Liver (tissue), 9 donors: ENCODE measurements around the gene DIP2B. TPM values are rescaled to one million over a fixed set of nuclear protein-coding genes. Genes with fewer than 3 reads are reported as not detected.

ENCODE experiments used
- DNase-seq: peaks from one replicate; pipeline ENCODE4 v3.0.0-alpha.2; 2017; ENCODE audit warnings: low spot score
- H3K27ac ChIP-seq, 2 donors: one replicate each; pipeline ENCODE4 v1.7.0; 2013; ENCODE audit warnings: inconsistent platforms in 2 of 2, low read length in 2 of 2, control low read depth in 1 of 2, low read depth in 1 of 2, mild to moderate bottlenecking in 1 of 2
- H3K27me3 ChIP-seq, 4 donors: one replicate each; pipeline versions ENCODE4 v1.6.1 to v1.7.0; 2013; ENCODE audit warnings: low read length in 3 of 4, inconsistent platforms in 1 of 4, mild to moderate bottlenecking in 1 of 4, moderate library complexity in 1 of 4; ENCODE audit not compliant: control insufficient read depth in 4 of 4, insufficient read depth in 4 of 4
- H3K36me3 ChIP-seq, 4 donors: one replicate each; pipeline versions ENCODE4 v1.6.1 to v1.7.0; 2013; ENCODE audit warnings: low read length in 3 of 4, mild to moderate bottlenecking in 3 of 4, low read depth in 1 of 4, moderate library complexity in 1 of 4; ENCODE audit not compliant: control insufficient read depth in 4 of 4, insufficient read depth in 3 of 4
- H3K4me1 ChIP-seq, 4 donors: one replicate each; pipeline versions ENCODE4 v1.6.1 to v1.7.0; 2013; ENCODE audit warnings: low read length in 3 of 4, mild to moderate bottlenecking in 3 of 4, moderate library complexity in 1 of 4; ENCODE audit not compliant: control insufficient read depth in 4 of 4, insufficient read depth in 4 of 4
- H3K4me3 ChIP-seq, 3 donors: one replicate each; pipeline versions ENCODE4 v1.6.1 to v1.7.0; 2013; ENCODE audit warnings: low read length in 3 of 3, control low read depth in 1 of 3, low read depth in 1 of 3, mild to moderate bottlenecking in 1 of 3
- H3K9ac ChIP-seq, 2 donors: one replicate each; pipeline ENCODE4 v1.7.0; 2013; ENCODE audit warnings: low read length in 2 of 2, mild to moderate bottlenecking in 2 of 2, moderate library complexity in 2 of 2, control low read depth in 1 of 2, low read depth in 1 of 2
- H3K9me3 ChIP-seq, 4 donors: one replicate each; pipeline versions ENCODE4 v1.6.1 to v1.7.0; 2013; ENCODE audit warnings: low read length in 3 of 4; ENCODE audit not compliant: control insufficient read depth in 4 of 4
- EGR1 ChIP-seq, 2 donors: IDR thresholded peaks; 2 replicates each; pipeline ENCODE4 v1.6.1; 2016 to 2018; ENCODE audit warnings: antibody characterized with exemption in 2 of 2, low read depth in 2 of 2
- FOXA1 ChIP-seq: IDR thresholded peaks from 2 replicates; pipeline ENCODE4 v1.6.1; 2016; ENCODE audit warnings: antibody characterized with exemption
- FOXA2 ChIP-seq: IDR thresholded peaks from 2 replicates; pipeline ENCODE4 v1.6.1; 2016; ENCODE audit warnings: antibody characterized with exemption
- HNF4A ChIP-seq, 2 donors: conservative IDR thresholded peaks; 2 replicates each; pipeline ENCODE4 v1.6.1; 2016; ENCODE audit warnings: antibody characterized with exemption in 2 of 2, mild to moderate bottlenecking in 2 of 2
- HNF4G ChIP-seq: IDR thresholded peaks from 2 replicates; pipeline ENCODE4 v1.6.1; 2016; ENCODE audit warnings: antibody characterized with exemption
- JUND ChIP-seq, 2 donors: IDR thresholded peaks; 2 replicates each; pipeline ENCODE4 v1.6.1; 2016; ENCODE audit warnings: antibody characterized with exemption in 2 of 2
- MAX ChIP-seq: IDR thresholded peaks from 2 replicates; pipeline ENCODE4 v1.6.1; 2016; ENCODE audit warnings: antibody characterized with exemption
- NR2F2 ChIP-seq: IDR thresholded peaks from 2 replicates; pipeline ENCODE4 v1.6.1; 2016; ENCODE audit warnings: antibody characterized with exemption
- RAD21 ChIP-seq, 2 donors: IDR thresholded peaks; 2 replicates each; pipeline ENCODE4 v1.6.1; 2016; ENCODE audit warnings: antibody characterized with exemption in 2 of 2, mild to moderate bottlenecking in 2 of 2
- RXRA ChIP-seq, 2 donors: IDR thresholded peaks; 2 replicates each; pipeline ENCODE4 v1.6.1; 2017 to 2018; ENCODE audit warnings: antibody characterized with exemption in 2 of 2, mild to moderate bottlenecking in 1 of 2
- SP1 ChIP-seq: IDR thresholded peaks from 2 replicates; pipeline ENCODE4 v1.6.1; 2018; ENCODE audit warnings: antibody characterized with exemption, mild to moderate bottlenecking
- TAF1 ChIP-seq: conservative IDR thresholded peaks from 2 replicates; pipeline ENCODE4 v1.6.1; 2016; ENCODE audit warnings: antibody characterized with exemption, mild to moderate bottlenecking
- YY1 ChIP-seq: IDR thresholded peaks from 2 replicates; pipeline ENCODE4 v1.6.1; 2016; ENCODE audit warnings: antibody characterized with exemption, mild to moderate bottlenecking
- ZBTB33 ChIP-seq: IDR thresholded peaks from 2 replicates; pipeline ENCODE4 v1.6.1; 2016; ENCODE audit warnings: antibody characterized with exemption
- WGBS: extraction: QIAGEN DNeasy Blood & Tissue Kit; methylation state at CpG from one replicate; pipeline ENCODE4 v1.1.7; 2013; 5-methylcytosine and 5-hydroxymethylcytosine counted together
- polyA plus RNA-seq, 2 donors: library from polyadenylated mRNA; stranded (reverse) in 1 of 2; unstranded in 1 of 2; fragments of 200-250 nt in 1 of 2; fragments of >200 nt in 1 of 2; fragmentation: Nextera tagmentation in 1 of 2; extraction: Ambion mirVana in 1 of 2; gene quantifications; one replicate each; pipeline versions ENCODE4 v1.2.1 to v1.2.3, GENCODE V29; 2013 to 2015
- total RNA-seq, 2 donors: library from RNA; depleted of rRNA; stranded (reverse); fragments of >200 nt; gene quantifications; one replicate each; pipeline ENCODE4 v1.2.3, GENCODE V29; 2014
- TF ChIP-seq, protein P1 (sequence below): fragments of 150-350 bp; IDR thresholded peaks from 2 replicates; pipeline ENCODE4 v1.5.1; 2017; ENCODE audit warnings: improper control_type of control experiment, low read depth, low read length; ENCODE audit not compliant: missing input control
- TF ChIP-seq, protein P2 (sequence below): IDR thresholded peaks from 2 replicates; pipeline ENCODE4 v1.6.1; 2016; ENCODE audit warnings: antibody characterized with exemption, mild to moderate bottlenecking
- TF ChIP-seq, protein P3 (sequence below): IDR thresholded peaks from 2 replicates; pipeline ENCODE4 v1.6.1; 2016; ENCODE audit warnings: antibody characterized with exemption
- donor health status: healthy.
- donor health status: healthy.
- donor health status: healthy.
- donor health status: healthy.
- donor health status: healthy.

The DIP2B gene
- total and polyA plus RNA-seq, 4 donors: 4.8 to 30.7 (median 13.8) TPM

DNA sequence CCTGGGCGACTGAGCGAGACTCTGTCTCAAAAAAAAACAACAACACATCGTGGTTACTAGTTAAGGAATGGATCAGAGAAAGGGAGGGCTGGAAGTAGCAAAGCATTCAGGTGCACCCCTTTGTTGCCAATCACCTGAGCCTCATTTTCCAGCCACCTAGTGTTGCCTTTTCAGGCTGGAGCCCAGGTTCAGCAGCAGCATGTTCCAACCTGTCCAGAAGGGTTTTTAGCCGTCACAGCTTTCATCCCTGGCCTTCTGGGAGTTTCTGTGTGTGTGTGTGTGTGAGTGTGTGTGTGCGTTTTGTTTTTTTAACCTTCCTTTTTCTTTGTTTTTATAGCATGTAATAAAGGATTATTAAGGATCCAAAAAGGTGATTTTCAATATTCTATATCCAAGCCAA lies 138.0 kb downstream of the DIP2B start:
- 72% methylated on average over 5 of the region's 5 CpGs for WGBS
- H3K36me3 ChIP-seq: peaks cover 0 to 8% (median 4%) of the 10 kb centered on the region in 4 donors
- no peak for DNase-seq
- no peak overlapping the region for H3K4me3 ChIP-seq
- H3K9ac ChIP-seq: no peak overlapping the region
- H3K4me1 ChIP-seq: peaks cover 0 to 9% (median 4%) of the 10 kb centered on the region in 4 donors
- no peak overlapping the region for H3K27ac ChIP-seq
- no peaks in the 10 kb centered on the region for H3K9me3 ChIP-seq
- H3K27me3 ChIP-seq: no peaks in the 10 kb centered on the region
- no peak for TF ChIP-seq YY1
- TF ChIP-seq TAF1: no peak
- TF ChIP-seq HNF4A (conservative IDR thresholded peaks at IDR 0.05): no peak
- TF ChIP-seq, protein P1, sequence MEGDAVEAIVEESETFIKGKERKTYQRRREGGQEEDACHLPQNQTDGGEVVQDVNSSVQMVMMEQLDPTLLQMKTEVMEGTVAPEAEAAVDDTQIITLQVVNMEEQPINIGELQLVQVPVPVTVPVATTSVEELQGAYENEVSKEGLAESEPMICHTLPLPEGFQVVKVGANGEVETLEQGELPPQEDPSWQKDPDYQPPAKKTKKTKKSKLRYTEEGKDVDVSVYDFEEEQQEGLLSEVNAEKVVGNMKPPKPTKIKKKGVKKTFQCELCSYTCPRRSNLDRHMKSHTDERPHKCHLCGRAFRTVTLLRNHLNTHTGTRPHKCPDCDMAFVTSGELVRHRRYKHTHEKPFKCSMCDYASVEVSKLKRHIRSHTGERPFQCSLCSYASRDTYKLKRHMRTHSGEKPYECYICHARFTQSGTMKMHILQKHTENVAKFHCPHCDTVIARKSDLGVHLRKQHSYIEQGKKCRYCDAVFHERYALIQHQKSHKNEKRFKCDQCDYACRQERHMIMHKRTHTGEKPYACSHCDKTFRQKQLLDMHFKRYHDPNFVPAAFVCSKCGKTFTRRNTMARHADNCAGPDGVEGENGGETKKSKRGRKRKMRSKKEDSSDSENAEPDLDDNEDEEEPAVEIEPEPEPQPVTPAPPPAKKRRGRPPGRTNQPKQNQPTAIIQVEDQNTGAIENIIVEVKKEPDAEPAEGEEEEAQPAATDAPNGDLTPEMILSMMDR: no peak
- TF ChIP-seq, protein P2, sequence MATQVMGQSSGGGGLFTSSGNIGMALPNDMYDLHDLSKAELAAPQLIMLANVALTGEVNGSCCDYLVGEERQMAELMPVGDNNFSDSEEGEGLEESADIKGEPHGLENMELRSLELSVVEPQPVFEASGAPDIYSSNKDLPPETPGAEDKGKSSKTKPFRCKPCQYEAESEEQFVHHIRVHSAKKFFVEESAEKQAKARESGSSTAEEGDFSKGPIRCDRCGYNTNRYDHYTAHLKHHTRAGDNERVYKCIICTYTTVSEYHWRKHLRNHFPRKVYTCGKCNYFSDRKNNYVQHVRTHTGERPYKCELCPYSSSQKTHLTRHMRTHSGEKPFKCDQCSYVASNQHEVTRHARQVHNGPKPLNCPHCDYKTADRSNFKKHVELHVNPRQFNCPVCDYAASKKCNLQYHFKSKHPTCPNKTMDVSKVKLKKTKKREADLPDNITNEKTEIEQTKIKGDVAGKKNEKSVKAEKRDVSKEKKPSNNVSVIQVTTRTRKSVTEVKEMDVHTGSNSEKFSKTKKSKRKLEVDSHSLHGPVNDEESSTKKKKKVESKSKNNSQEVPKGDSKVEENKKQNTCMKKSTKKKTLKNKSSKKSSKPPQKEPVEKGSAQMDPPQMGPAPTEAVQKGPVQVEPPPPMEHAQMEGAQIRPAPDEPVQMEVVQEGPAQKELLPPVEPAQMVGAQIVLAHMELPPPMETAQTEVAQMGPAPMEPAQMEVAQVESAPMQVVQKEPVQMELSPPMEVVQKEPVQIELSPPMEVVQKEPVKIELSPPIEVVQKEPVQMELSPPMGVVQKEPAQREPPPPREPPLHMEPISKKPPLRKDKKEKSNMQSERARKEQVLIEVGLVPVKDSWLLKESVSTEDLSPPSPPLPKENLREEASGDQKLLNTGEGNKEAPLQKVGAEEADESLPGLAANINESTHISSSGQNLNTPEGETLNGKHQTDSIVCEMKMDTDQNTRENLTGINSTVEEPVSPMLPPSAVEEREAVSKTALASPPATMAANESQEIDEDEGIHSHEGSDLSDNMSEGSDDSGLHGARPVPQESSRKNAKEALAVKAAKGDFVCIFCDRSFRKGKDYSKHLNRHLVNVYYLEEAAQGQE: no peak
- no peak for TF ChIP-seq NR2F2
- TF ChIP-seq ZBTB33: no peak
- TF ChIP-seq JUND (IDR thresholded peaks at IDR 0.05): no peak
- TF ChIP-seq HNF4G: no peak
- no peak for TF ChIP-seq FOXA2
- no peak for TF ChIP-seq RAD21 (IDR thresholded peaks at IDR 0.05)
- no peak for TF ChIP-seq MAX
- no peak for TF ChIP-seq FOXA1
- no peak for TF ChIP-seq RXRA (IDR thresholded peaks at IDR 0.05)
- TF ChIP-seq EGR1 (IDR thresholded peaks at IDR 0.05; ENCODE audit: low read depth in 2 of 2): no peak
- TF ChIP-seq, protein P3, sequence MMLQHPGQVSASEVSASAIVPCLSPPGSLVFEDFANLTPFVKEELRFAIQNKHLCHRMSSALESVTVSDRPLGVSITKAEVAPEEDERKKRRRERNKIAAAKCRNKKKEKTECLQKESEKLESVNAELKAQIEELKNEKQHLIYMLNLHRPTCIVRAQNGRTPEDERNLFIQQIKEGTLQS: no peak

- no peaks in the 10 kb centered on the region for H3K9me3 ChIP-seq
- H3K36me3 ChIP-seq: no peaks in the 10 kb centered on the region
- H3K27me3 ChIP-seq: no peaks in the 10 kb centered on the region
- H3K4me3 ChIP-seq: no peak overlapping the region
- DNase-seq: no peak
- no peak overlapping the region for H3K9ac ChIP-seq
- H3K27ac ChIP-seq: no peak overlapping the region
- WGBS: 92% methylated on average over 8 of the region's 8 CpGs
- TF ChIP-seq, protein P3: no peak
- TF ChIP-seq JUND (IDR thresholded peaks at IDR 0.05) (no peak), SP1 (no peak), FOXA2 (no peak), NR2F2 (no peak), FOXA1 (no peak), TAF1 (no peak), YY1 (no peak), RXRA (IDR thresholded peaks at IDR 0.05) (no peak)
- TF ChIP-seq, protein P1: no peak
- TF ChIP-seq, protein P2: no peak
- peaks cover 0 to 5% (median under 1%) of the 10 kb centered on the region in 4 donors for H3K4me1 ChIP-seq
Measured at GRCh38 chr12:50647031-50647430, 142.2 kb downstream of the DIP2B start.
